ENCODE measurements around the gene IFITM5.
A peak's percentile ranks its signal among the peaks of the same experiment; 100 is the strongest.
"Not testable (repeated sequence)": the region's sequence is repeated elsewhere in the genome, so short reads cannot be mapped to it uniquely, and the experiment has no call there.

Gene IFITM5

GRCh38 chr11:324156-324555 is 24.8 kb upstream of the IFITM5 start:
- no peak overlapping the region for H3K4me3 ChIP-seq (ENCODE audit: low read depth, low read length)
- H3K27me3 ChIP-seq (ENCODE audit: insufficient read depth, low read depth, severe bottlenecking) = no peaks in the 10 kb centered on the region
- TF ChIP-seq, protein P1, sequence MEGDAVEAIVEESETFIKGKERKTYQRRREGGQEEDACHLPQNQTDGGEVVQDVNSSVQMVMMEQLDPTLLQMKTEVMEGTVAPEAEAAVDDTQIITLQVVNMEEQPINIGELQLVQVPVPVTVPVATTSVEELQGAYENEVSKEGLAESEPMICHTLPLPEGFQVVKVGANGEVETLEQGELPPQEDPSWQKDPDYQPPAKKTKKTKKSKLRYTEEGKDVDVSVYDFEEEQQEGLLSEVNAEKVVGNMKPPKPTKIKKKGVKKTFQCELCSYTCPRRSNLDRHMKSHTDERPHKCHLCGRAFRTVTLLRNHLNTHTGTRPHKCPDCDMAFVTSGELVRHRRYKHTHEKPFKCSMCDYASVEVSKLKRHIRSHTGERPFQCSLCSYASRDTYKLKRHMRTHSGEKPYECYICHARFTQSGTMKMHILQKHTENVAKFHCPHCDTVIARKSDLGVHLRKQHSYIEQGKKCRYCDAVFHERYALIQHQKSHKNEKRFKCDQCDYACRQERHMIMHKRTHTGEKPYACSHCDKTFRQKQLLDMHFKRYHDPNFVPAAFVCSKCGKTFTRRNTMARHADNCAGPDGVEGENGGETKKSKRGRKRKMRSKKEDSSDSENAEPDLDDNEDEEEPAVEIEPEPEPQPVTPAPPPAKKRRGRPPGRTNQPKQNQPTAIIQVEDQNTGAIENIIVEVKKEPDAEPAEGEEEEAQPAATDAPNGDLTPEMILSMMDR (IDR thresholded peaks at IDR 0.05; ENCODE audit: low read depth, low read length) = no peak
- no peaks in the 10 kb centered on the region for H3K36me3 ChIP-seq
- no peak for DNase-seq
- H3K27ac ChIP-seq = no peak overlapping the region
- no peaks in the 10 kb centered on the region for H3K9me3 ChIP-seq (ENCODE audit: severe bottlenecking)

DNA sequence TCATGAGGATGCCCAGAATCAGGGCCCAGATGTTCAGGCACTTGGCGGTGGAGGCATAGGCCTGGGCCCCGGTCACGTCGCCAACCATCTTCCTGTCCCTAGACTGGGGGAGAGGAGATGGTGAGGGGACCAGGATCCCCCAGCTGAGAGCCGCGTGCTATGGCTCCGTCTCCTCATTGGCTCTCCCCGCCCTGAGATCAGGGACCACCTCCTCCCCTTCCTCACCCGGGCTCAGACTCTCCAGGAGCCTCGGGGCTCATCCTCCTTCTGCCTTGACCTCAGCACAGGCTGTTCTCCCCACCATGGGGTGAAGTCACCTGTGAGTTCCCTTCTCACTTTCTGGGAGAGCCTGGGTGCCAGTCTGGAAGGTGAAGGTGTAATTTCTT is 20.6 kb upstream of the IFITM5 start:
- not testable (repeated sequence) for H3K9me3 ChIP-seq (ENCODE audit: severe bottlenecking); H3K36me3 ChIP-seq; H3K27ac ChIP-seq; DNase-seq; H3K4me3 ChIP-seq (ENCODE audit: low read depth, low read length); H3K27me3 ChIP-seq (ENCODE audit: insufficient read depth, low read depth, severe bottlenecking)

DNA sequence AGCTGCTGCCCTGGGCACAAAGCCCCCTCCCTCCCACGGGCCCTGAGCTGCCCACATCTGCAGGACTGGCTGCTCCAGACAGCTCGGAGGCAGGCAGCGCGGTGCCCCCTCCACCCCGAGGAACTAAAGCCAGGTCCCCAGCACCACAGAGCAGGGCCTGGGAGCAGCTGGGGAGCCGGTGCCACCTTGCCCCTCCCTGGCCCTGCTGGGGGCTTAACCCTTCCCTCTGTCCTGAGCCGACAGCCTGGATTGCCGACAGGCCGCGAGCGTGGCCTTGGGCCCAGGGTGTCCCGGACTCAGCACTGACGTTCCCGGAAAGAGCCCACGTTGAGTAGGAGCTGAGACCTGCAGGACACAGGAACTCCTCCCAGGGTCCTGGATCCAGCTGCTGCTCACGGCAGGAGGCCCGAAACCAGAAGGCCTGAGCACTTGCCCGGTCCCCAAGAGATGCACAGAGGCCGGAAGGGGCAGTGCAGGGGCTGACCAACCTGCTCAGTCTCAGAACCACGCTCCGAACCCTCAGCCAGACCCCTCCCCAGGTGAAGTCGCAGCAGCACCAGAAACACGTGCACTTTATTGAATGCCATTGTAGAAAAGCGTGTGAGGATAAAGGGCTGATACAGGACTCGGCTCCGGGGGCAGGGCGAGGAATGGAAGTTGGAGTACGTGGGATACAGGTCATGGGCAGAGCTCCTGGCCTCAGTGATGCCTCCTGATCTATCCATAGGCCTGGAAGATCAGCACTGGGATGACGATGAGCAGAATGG is 20.0 kb upstream of the IFITM5 start:
- not testable (repeated sequence) for H3K27me3 ChIP-seq (ENCODE audit: insufficient read depth, low read depth, severe bottlenecking); H3K27ac ChIP-seq; H3K9me3 ChIP-seq (ENCODE audit: severe bottlenecking); H3K36me3 ChIP-seq; DNase-seq
- peak overlapping the region; percentile 47 for H3K4me3 ChIP-seq (ENCODE audit: low read depth, low read length)

- H3K27me3 ChIP-seq (ENCODE audit: insufficient read depth, low read depth, severe bottlenecking); H3K9me3 ChIP-seq (ENCODE audit: severe bottlenecking); H3K36me3 ChIP-seq; DNase-seq; H3K27ac ChIP-seq: not testable (repeated sequence)
- peak overlapping the region; percentile 47 for H3K4me3 ChIP-seq (ENCODE audit: low read depth, low read length)
Measured at GRCh38 chr11:318405-319120, 19.2 kb upstream of the IFITM5 start.

GRCh38 chr11:317668-318404 is 18.5 kb upstream of the IFITM5 start:
- DNase-seq; H3K27ac ChIP-seq; H3K9me3 ChIP-seq (ENCODE audit: severe bottlenecking); H3K36me3 ChIP-seq; H3K27me3 ChIP-seq (ENCODE audit: insufficient read depth, low read depth, severe bottlenecking); H3K4me3 ChIP-seq (ENCODE audit: low read depth, low read length): not testable (repeated sequence)

DNA sequence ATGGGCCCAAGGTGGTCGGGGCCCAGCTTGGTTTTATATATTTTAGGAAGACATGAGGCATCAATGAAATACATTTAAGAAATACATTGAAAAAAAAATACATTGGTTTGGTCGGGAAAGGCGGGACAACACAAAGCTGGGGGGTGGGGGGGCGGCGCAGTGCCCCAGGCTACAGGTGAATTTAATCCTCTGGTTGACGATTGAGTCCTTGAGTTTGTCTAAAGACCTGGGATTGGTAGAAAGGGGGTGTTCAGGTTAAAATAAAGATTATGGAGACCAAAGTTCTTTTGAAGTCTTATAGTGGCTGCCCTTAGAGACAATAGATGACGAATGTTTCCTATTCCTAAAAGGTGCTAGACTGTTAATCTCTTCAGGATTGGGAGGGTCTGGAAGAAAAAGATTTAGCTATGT is 17.6 kb upstream of the IFITM5 start:
- TF ChIP-seq, protein P1 (IDR thresholded peaks at IDR 0.05; ENCODE audit: low read depth, low read length) = no peak
- Histone ChIP-seq H3K36me3 (no peaks in the 10 kb centered on the region), H3K9me3 (ENCODE audit: severe bottlenecking) (no peaks in the 10 kb centered on the region), H3K27ac (no peak overlapping the region), H3K4me3 (ENCODE audit: low read depth, low read length) (no peak overlapping the region), H3K27me3 (ENCODE audit: insufficient read depth, low read depth, severe bottlenecking) (no peaks in the 10 kb centered on the region)
- no peak for DNase-seq

DNA sequence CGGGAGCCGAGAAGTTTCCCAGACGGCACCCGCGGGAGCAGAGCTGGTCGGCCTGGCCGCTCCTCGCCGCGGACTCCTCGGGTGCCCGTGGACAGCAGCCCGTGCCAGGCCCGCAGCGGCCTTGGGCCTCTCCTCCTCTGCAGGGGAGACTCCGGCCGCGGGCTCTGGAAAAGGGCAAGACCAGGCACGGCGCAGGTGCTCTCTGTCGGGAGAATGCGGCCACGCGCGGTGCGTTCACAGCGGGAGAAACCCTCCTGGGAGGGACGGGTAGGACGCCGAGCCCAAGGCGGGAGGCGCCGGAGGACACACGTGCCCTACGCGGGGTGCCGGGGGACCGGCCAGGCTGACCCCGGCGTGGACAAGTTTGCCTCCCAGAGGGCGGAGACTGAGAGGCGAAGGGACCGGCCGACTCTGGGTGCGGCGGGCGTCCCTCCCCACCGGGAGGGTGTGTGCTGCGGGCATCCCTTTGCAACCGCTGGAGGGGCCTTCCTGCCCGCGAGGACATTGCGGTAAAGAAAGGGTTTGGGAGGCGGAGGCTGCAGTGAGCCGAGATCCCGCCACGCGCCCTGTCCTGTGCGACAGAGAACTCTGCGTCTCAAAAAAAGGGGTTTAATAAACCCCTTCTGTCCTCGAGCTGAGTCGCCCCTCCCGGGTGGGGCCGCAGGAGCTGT is 16.8 kb upstream of the IFITM5 start:
- no peaks in the 10 kb centered on the region for H3K36me3 ChIP-seq
- H3K4me3 ChIP-seq (ENCODE audit: low read depth, low read length) = no peak overlapping the region
- no peak overlapping the region for H3K27ac ChIP-seq
- DNase-seq = no peak
- H3K27me3 ChIP-seq (ENCODE audit: insufficient read depth, low read depth, severe bottlenecking) = no peaks in the 10 kb centered on the region
- no peaks in the 10 kb centered on the region for H3K9me3 ChIP-seq (ENCODE audit: severe bottlenecking)
- TF ChIP-seq, protein P1 (IDR thresholded peaks at IDR 0.05; ENCODE audit: low read depth, low read length) = no peak
